ENCODE results near the gene RSBN1L.
A peak's percentile ranks its signal among the peaks of the same experiment; 100 is the strongest.
"Not testable (repeated sequence)": the region's sequence is repeated elsewhere in the genome, so short reads cannot be mapped to it uniquely, and the experiment has no call there.

RSBN1L gene

DNA sequence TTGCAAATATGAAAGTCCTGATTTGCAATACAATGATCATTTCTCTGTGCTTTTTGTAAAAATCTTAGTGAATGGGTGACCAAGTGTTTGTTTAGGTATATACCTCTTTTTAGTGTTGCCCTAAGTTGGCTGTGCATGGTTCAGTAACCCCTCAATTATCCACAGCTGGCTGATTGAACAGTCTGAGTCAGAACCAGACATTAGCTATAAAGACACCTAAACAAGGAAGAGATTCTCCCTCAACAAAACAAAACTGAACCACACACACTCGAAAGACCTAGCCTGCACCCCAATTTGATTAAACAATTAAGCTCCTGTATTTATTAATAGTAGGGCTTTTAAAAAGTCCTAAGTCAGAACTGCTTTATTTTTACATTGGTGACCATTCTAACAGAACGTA is 2.8 kb downstream of the RSBN1L start:
- no peak for DNase-seq (ENCODE audit: low spot score)
- Histone ChIP-seq H3K9me3 (replicated peaks in 1 of 2; ENCODE audit: control insufficient read depth in 2 of 2, insufficient read depth in 1 of 2, low read depth in 1 of 2, low read length in 2 of 2) (no peaks in the 10 kb centered on the region), H4K8ac (ENCODE audit: low read depth, low read length) (no peak overlapping the region), H2AK5ac (ENCODE audit: low read depth, low read length) (no peak overlapping the region), H2AFZ (ENCODE audit: low read length) (no peak overlapping the region), H2BK120ac (ENCODE audit: low read depth, low read length) (no peak overlapping the region), H3K27me3 (ENCODE audit: control insufficient read depth in 3 of 3, insufficient read depth in 3 of 3, low read depth in 1 of 3, low read length in 3 of 3) (no peaks in the 10 kb centered on the region), H2BK12ac (ENCODE audit: low read length) (no peak overlapping the region), H3K18ac (ENCODE audit: low read length) (no peak overlapping the region), H3K9ac (ENCODE audit: low read depth, low read length, poor library complexity) (no peak overlapping the region), H3K4me3 (ENCODE audit: low read length in 2 of 2) (peak overlapping the region in 1 of 2 donors; percentile 12), H3K14ac (ENCODE audit: low read length) (no peak overlapping the region), H2BK15ac (ENCODE audit: low read length) (no peak overlapping the region), H4K91ac (ENCODE audit: low read depth, low read length, poor library complexity) (no peak overlapping the region), H3K4ac (ENCODE audit: low read length) (no peak overlapping the region), H3K23ac (ENCODE audit: low read depth, low read length, poor library complexity) (no peak overlapping the region), H3K4me1 (ENCODE audit: control insufficient read depth in 2 of 2, insufficient read depth in 1 of 2, low read depth in 1 of 2, low read length in 2 of 2) (peaks cover 1 to 11% of the 10 kb centered on the region in 2 donors), H3K79me1 (ENCODE audit: low read depth, low read length) (peaks cover 10% of the 10 kb centered on the region), H3K4me2 (ENCODE audit: insufficient read depth, low read length, poor library complexity, severe bottlenecking) (no peak overlapping the region), H3K27ac (replicated peaks; ENCODE audit: low read length) (no peak overlapping the region), H2BK5ac (ENCODE audit: low read length) (no peak overlapping the region), H3K36me3 (replicated peaks in 1 of 2; ENCODE audit: control insufficient read depth in 2 of 2, insufficient read depth in 2 of 2, low read length in 2 of 2) (peaks cover 0 to 26% of the 10 kb centered on the region in 2 donors)
- WGBS, 2 donors (ENCODE audit: extremely low coverage in 2 of 2, insufficient read length in 2 of 2, insufficient replicate concordance in 1 of 2): no CpG with 5 or more reads among the region's 2 CpGs

DNA sequence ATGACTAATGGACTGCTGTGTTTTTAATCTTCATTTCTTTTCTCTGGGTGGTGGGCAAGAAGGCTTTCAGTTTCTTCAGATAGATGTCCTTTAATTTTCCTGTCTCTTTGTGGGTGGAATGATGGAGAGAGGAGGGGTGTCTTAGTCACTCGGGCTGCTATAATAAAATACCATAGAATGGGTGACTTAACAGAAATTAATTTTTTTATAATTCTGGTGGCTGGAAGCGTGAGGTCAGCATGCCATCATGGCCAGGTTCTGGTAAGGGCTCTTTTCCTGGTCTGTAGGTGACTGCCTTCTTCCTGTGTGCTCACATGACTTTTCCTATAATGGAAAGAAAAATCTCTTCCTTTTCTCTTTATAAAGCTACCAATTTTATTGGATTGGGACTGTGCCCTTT is 6.3 kb downstream of the RSBN1L start:
- no peak overlapping the region for H3K18ac ChIP-seq (ENCODE audit: low read length)

DNA sequence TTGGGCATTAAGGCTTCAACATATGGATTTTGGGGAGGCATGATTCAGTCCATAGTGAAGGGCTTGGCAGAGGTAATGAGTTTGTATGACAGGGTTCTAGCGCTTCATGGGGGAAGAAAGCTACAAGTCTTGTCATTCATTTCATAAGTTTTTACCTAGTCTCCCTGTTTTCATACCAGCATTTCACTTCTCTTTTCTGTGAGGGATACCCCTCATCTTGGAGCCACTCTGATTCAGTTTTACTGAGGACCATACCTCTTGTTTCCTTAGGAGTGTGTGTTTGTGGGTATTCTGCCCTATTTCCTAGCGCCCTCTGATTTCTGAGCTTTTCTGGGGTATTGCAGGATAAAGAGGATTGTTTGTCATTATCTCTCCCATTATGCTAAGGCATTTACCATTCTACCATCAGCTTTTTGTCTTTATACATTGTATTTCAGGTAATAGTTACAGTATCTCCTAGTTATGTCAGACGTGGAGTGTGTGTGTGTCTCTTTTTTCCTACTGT is 6.8 kb downstream of the RSBN1L start:
- Histone ChIP-seq H3K9me3 (replicated peaks in 1 of 2; ENCODE audit: control insufficient read depth in 2 of 2, insufficient read depth in 1 of 2, low read depth in 1 of 2, low read length in 2 of 2) (no peaks in the 10 kb centered on the region), H3K4me2 (ENCODE audit: insufficient read depth, low read length, poor library complexity, severe bottlenecking) (no peak overlapping the region), H3K9ac (ENCODE audit: low read depth, low read length, poor library complexity) (no peak overlapping the region), H4K8ac (ENCODE audit: low read depth, low read length) (no peak overlapping the region), H3K14ac (ENCODE audit: low read length) (no peak overlapping the region), H2BK12ac (ENCODE audit: low read length) (no peak overlapping the region), H2BK15ac (ENCODE audit: low read length) (no peak overlapping the region), H2AK5ac (ENCODE audit: low read depth, low read length) (no peak overlapping the region), H3K79me1 (ENCODE audit: low read depth, low read length) (peaks cover 7% of the 10 kb centered on the region), H3K23ac (ENCODE audit: low read depth, low read length, poor library complexity) (no peak overlapping the region), H2BK120ac (ENCODE audit: low read depth, low read length) (no peak overlapping the region), H3K27me3 (ENCODE audit: control insufficient read depth in 3 of 3, insufficient read depth in 3 of 3, low read depth in 1 of 3, low read length in 3 of 3) (no peaks in the 10 kb centered on the region), H2AFZ (ENCODE audit: low read length) (no peak overlapping the region), H4K91ac (ENCODE audit: low read depth, low read length, poor library complexity) (no peak overlapping the region), H3K18ac (ENCODE audit: low read length) (no peak overlapping the region), H3K4me3 (ENCODE audit: low read length in 2 of 2) (no peak overlapping the region), H2BK5ac (ENCODE audit: low read length) (no peak overlapping the region), H3K4me1 (ENCODE audit: control insufficient read depth in 2 of 2, insufficient read depth in 1 of 2, low read depth in 1 of 2, low read length in 2 of 2) (peaks cover 2 to 11% of the 10 kb centered on the region in 2 donors), H3K27ac (replicated peaks; ENCODE audit: low read length) (no peak overlapping the region), H3K36me3 (replicated peaks in 1 of 2; ENCODE audit: control insufficient read depth in 2 of 2, insufficient read depth in 2 of 2, low read length in 2 of 2) (peaks cover 0 to 53% of the 10 kb centered on the region in 2 donors), H3K4ac (ENCODE audit: low read length) (no peak overlapping the region)
- no peak for DNase-seq (ENCODE audit: low spot score)
- WGBS, 2 donors (ENCODE audit: extremely low coverage in 2 of 2, insufficient read length in 2 of 2, insufficient replicate concordance in 1 of 2): no CpG with 5 or more reads among the region's 3 CpGs

More for the DNA sequence above, 6.3 kb downstream of the RSBN1L start:
- Histone ChIP-seq H3K9ac (ENCODE audit: low read depth, low read length, poor library complexity) (no peak overlapping the region), H3K27ac (replicated peaks; ENCODE audit: low read length) (no peak overlapping the region), H4K91ac (ENCODE audit: low read depth, low read length, poor library complexity) (no peak overlapping the region), H3K4me3 (ENCODE audit: low read length in 2 of 2) (no peak overlapping the region), H3K27me3 (ENCODE audit: control insufficient read depth in 3 of 3, insufficient read depth in 3 of 3, low read depth in 1 of 3, low read length in 3 of 3) (no peaks in the 10 kb centered on the region), H3K4me1 (ENCODE audit: control insufficient read depth in 2 of 2, insufficient read depth in 1 of 2, low read depth in 1 of 2, low read length in 2 of 2) (peaks cover 1 to 11% of the 10 kb centered on the region in 2 donors), H3K9me3 (replicated peaks in 1 of 2; ENCODE audit: control insufficient read depth in 2 of 2, insufficient read depth in 1 of 2, low read depth in 1 of 2, low read length in 2 of 2) (no peaks in the 10 kb centered on the region), H2BK15ac (ENCODE audit: low read length) (no peak overlapping the region), H2AK5ac (ENCODE audit: low read depth, low read length) (no peak overlapping the region), H2BK12ac (ENCODE audit: low read length) (no peak overlapping the region), H2BK120ac (ENCODE audit: low read depth, low read length) (no peak overlapping the region), H3K79me1 (ENCODE audit: low read depth, low read length) (peaks cover 7% of the 10 kb centered on the region), H2AFZ (ENCODE audit: low read length) (no peak overlapping the region), H3K4me2 (ENCODE audit: insufficient read depth, low read length, poor library complexity, severe bottlenecking) (no peak overlapping the region), H2BK5ac (ENCODE audit: low read length) (no peak overlapping the region), H3K23ac (ENCODE audit: low read depth, low read length, poor library complexity) (no peak overlapping the region), H3K4ac (ENCODE audit: low read length) (no peak overlapping the region), H3K14ac (ENCODE audit: low read length) (no peak overlapping the region), H4K8ac (ENCODE audit: low read depth, low read length) (no peak overlapping the region), H3K36me3 (replicated peaks in 1 of 2; ENCODE audit: control insufficient read depth in 2 of 2, insufficient read depth in 2 of 2, low read length in 2 of 2) (peaks cover 0 to 51% of the 10 kb centered on the region in 2 donors)
- no CpG with 5 or more reads among the region's 2 CpGs for WGBS, 2 donors (ENCODE audit: extremely low coverage in 2 of 2, insufficient read length in 2 of 2, insufficient replicate concordance in 1 of 2)
- DNase-seq (ENCODE audit: low spot score): no peak

- not testable (repeated sequence) for H3K14ac ChIP-seq (ENCODE audit: low read length); H3K4me1 ChIP-seq (ENCODE audit: control insufficient read depth in 2 of 2, insufficient read depth in 1 of 2, low read depth in 1 of 2, low read length in 2 of 2); H3K9me3 ChIP-seq (replicated peaks in 1 of 2; ENCODE audit: control insufficient read depth in 2 of 2, insufficient read depth in 1 of 2, low read depth in 1 of 2, low read length in 2 of 2); H4K91ac ChIP-seq (ENCODE audit: low read depth, low read length, poor library complexity); DNase-seq (ENCODE audit: low spot score); H2BK15ac ChIP-seq (ENCODE audit: low read length); H2BK120ac ChIP-seq (ENCODE audit: low read depth, low read length); H3K79me1 ChIP-seq (ENCODE audit: low read depth, low read length); H3K23ac ChIP-seq (ENCODE audit: low read depth, low read length, poor library complexity); H3K4ac ChIP-seq (ENCODE audit: low read length); H3K18ac ChIP-seq (ENCODE audit: low read length); H3K4me2 ChIP-seq (ENCODE audit: insufficient read depth, low read length, poor library complexity, severe bottlenecking); H3K9ac ChIP-seq (ENCODE audit: low read depth, low read length, poor library complexity); H2BK5ac ChIP-seq (ENCODE audit: low read length); H2AFZ ChIP-seq (ENCODE audit: low read length); H2BK12ac ChIP-seq (ENCODE audit: low read length); H4K8ac ChIP-seq (ENCODE audit: low read depth, low read length); H3K27ac ChIP-seq (replicated peaks; ENCODE audit: low read length); H3K4me3 ChIP-seq (ENCODE audit: low read length in 2 of 2); H2AK5ac ChIP-seq (ENCODE audit: low read depth, low read length); H3K27me3 ChIP-seq (ENCODE audit: control insufficient read depth in 3 of 3, insufficient read depth in 3 of 3, low read depth in 1 of 3, low read length in 3 of 3)
- H3K36me3 ChIP-seq (replicated peaks in 1 of 2; ENCODE audit: control insufficient read depth in 2 of 2, insufficient read depth in 2 of 2, low read length in 2 of 2): peaks cover 0 to 53% of the 10 kb centered on the region in 2 donors
- no CpG with 5 or more reads among the region's 9 CpGs for WGBS, 2 donors (ENCODE audit: extremely low coverage in 2 of 2, insufficient read length in 2 of 2, insufficient replicate concordance in 1 of 2)
Measured at GRCh38 chr7:77703669-77704068, 7.4 kb downstream of the RSBN1L start.

All from neuronal stem cell (in vitro differentiated cells).